GM21528 (cell line): ENCODE results near the gene NR2F1-AS1.
A peak's percentile ranks its signal among the peaks of the same experiment; 100 is the strongest.

Source experiments
- ATAC-seq: cut with Tn5 transposase; IDR thresholded peaks from one replicate; pipeline ENCODE4 v1.9.1; 2021; ENCODE audit warnings: mild to moderate bottlenecking, moderate library complexity; ENCODE audit not compliant: unreplicated experiment, low FRiP score

Gene NR2F1-AS1

DNA sequence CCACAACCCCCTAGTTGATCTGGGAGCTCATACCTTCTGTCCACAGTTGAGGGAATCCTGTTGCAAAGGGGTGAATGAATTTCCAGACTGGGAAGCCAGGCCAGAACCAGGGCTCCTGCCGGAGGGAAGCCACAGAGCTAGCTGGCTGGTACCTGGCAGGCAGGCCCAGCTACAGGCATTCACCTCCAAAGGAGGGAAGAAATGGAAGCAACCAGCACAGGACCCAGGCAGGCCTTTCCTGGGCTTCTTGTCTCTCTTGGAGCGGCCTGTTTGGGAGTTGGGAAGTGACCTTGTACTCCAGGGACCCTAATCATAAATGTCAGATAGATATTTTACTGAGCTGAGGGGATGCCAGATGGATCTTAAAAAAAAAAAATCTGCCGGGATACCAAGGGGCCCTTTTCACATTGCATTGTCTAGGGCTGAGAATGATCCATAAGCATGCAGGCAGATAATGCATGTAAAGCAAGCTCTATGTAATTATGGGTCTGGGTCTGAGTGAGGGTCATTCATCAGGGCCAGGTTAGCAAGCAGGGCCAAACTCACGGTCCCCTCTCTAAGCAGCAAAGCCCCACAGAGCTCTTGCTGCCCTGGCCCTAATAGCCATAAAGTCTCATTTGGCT lies 10.4 kb upstream of the NR2F1-AS1 start:
- no peak for ATAC-seq

GRCh38 chr5:93590493-93590892 lies 9.5 kb upstream of the NR2F1-AS1 start:
- no peak for ATAC-seq

DNA sequence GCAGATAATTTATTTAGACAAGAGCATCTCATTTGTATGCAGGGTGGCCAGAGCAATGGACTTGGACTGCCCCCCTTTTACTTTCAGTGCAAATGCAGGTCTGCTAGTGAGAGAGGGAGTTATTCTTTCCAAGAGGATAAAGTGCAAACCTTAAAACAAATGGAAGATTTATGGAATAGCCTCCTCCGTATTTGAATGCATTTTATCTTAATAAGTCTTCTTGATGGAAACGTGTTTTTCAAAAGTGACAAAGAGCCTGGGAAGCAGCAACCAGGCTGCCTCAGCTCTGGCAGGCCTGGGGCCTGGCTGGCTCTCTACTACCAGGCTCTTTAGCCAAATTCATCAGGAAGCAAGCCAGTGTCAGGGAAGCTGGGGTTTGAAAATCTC lies 8.8 kb upstream of the NR2F1-AS1 start:
- no peak for ATAC-seq

DNA sequence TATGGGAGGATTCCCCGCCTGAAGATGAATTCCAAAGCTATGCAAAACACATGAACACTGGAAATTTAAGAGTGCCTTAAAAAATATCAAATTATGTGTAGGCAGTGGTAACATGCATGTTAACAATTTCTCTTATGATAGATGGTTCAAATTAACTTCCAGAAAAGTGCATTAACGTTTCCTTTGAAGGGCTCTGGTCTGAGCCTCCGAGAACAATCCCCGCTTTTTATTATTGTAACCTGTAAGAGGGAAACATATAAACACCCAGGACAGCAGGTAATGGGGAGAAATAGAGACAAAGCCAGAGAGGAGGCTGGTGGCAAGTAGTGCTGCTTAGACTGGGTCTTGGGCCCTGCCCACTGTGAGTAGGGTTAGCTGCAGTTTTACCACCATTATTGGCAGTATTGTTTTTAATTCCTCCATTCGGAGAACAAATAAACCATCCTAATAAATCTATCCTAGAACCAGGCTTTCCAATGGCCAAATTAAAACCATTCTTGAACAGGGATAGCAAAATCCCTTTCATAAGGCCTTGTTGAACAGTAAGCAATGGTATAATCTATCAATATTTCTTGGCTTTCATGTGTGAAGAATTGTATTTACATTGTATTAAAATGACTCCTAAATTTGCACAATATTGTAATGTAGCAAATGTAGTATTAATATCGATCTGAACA lies 8.3 kb upstream of the NR2F1-AS1 start:
- ATAC-seq, result no peak

DNA sequence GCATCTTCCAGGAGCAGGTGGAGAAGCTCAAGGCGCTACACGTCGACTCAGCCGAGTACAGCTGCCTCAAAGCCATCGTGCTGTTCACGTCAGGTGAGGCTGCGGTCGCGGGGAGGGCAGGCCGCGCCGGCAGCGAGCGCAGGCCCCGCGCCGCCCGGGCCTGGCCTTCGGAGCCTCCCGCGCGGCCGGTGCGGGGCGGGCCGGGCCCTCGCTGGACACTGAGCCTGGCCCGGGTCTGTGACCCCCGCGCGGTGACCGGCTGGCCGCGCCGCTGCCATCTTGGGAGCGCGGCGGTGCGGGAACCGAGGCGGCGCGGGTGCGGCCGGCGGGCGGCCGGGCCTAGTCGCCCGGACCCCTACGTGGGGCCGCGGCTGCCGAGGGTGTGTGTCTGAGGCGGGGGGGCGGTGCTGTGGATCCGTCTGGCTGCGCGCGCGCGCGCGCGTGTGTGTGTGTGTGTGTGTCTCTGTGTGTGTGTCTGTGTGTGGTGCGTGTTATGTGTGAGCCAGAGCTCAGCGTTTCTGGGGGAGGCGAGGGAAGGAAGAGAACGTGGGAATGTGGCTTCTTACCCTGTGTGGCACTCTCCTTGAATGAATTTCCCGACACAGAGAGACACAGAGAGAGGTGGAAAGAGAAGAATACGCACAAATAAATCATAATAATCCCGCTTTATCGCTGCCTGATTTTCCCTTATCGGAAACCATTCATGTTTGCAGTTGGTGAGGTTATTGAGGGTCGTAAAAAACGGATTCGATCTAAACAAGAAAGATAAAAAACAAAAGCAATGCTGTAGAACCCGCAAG lies 7.5 kb upstream of the NR2F1-AS1 start:
- ATAC-seq, result no peak

DNA sequence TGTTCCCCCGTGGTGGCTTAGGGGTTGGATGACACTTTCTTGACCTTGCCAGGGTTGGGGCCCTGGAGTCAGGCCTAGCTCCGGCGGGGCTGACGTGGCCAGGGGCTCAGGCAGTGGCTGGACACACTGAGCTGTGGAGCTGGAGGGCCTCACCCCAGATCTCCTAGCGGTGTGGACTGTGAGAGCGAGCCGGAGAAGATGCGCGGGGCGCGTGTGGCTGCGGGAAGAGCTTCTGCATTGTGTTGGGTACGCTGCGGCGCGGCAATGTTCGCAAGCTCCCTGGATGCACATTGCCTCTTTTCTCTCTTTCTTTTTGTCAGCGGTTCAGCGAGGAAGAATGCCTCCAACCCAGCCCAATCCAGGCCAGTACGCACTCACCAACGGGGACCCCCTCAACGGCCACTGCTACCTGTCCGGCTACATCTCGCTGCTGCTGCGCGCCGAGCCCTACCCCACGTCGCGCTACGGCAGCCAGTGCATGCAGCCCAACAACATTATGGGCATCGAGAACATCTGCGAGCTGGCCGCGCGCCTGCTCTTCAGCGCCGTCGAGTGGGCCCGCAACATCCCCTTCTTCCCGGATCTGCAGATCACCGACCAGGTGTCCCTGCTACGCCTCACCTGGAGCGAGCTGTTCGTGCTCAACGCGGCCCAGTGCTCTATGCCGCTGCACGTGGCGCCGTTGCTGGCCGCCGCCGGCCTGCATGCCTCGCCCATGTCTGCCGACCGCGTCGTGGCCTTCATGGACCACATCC lies 6.8 kb upstream of the NR2F1-AS1 start:
- no peak for ATAC-seq

- no peak for ATAC-seq
Measured at GRCh38 chr5:93586736-93587596, 5.9 kb upstream of the NR2F1-AS1 start.

- ATAC-seq, result no peak
Measured at GRCh38 chr5:93585767-93586385, 4.9 kb upstream of the NR2F1-AS1 start.

- ATAC-seq, result no peak
Measured at GRCh38 chr5:93585041-93585766, 4.2 kb upstream of the NR2F1-AS1 start.

DNA sequence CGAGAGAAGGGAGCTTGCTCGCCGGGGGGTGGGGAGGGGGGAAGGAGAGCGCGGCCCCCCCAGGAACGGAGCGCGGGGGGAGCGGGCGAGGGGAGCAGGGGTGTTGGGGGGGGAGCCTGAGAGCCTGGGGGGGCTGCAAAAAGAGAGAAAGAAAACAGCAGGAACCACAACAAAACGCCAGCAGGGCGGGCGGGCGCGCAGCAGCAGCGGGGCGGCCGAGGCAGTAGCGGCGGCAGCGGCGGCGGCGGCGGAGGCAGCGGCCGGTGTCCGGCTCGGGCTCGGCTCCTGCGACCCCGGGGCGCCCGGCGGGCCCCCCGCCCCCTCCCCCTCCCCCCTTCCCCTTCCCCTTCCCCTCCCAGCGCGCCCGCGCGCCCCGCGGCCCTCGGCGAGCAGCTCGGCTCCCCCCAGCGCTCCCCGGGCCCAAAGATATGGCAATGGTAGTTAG lies 3.6 kb upstream of the NR2F1-AS1 start:
- ATAC-seq, result no peak

DNA sequence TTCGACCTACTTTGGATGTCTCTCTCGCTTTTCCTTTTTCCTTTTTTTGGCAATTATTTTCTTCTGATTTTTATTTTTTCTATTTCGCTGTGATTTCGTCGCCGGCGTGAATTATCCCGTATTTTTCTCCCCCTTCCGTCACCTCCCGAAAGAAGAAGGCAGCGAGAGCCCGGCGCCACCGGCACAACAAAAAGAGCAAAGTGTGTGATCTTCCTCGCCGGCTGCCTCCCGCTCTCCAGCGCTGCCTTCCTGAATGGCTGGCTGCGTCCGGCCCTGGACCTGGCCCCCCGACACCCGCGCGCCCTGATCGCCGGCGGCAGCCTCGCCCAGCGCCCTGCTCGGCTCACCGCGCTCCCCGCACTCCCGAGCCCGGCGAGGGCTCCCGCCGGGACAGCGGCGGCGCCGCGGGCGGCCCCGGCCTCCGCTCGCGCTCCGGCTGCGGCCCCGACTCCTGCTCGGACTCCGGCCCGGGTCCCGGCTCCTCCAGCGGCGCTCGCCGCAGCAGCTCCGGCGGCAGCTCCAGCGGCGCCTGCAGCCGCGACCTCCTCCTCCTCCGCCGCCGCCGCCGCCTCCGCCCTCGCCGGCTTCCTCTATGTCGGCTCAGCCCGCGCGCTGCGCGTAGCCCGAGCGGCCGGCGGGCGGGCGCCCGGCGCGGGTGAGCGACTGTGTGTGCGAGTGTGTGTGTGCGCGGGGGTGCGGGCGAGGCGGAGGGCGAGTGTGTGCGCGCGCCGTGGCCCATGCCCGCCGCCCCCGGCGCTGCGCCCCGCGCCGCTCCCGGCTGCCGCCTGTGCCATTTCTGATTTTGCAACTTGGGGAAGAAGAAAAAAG lies 3.0 kb upstream of the NR2F1-AS1 start:
- ATAC-seq, result peak; percentile 38

DNA sequence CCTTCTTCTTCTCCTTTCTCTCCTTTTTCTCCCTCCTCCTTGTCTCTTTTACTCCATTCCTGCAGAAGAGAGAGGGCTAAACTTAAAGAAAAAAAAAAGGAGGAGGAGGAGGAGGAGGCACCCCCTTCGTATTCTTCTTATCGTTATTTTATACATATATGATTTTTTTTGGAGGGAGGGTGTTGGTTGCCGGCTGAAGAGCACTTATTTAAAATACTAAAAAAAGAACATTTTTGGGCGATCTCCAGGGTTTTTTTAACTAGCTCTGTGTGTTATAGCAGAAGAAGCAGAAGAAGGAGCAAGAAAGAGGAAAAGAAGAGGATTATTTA lies 2.4 kb upstream of the NR2F1-AS1 start:
- no peak for ATAC-seq

- no peak for ATAC-seq
Measured at GRCh38 chr5:93582677-93583438, 1.8 kb upstream of the NR2F1-AS1 start, which contains the start of gene NR2F1. Gene NR2F1, plus strand, starts transcription at chr5:93583222. Its CDS starts 1,802 bp downstream, at chr5:93585024.

- ATAC-seq, result no peak
Measured at GRCh38 chr5:93582167-93582462, 1.1 kb upstream of the NR2F1-AS1 start.

GRCh38 chr5:93580063-93580926 lies 724 bp downstream of the NR2F1-AS1 start:
- no peak for ATAC-seq

- ATAC-seq, result no peak
Measured at GRCh38 chr5:93579692-93580062, 1.3 kb downstream of the NR2F1-AS1 start.
